Peyer's patch (tissue), 4 donors: ENCODE measurements around the gene VPS13A. TPM values are rescaled to one million over a fixed set of nuclear protein-coding genes. Genes with fewer than 3 reads are reported as not detected.

Experiments
- DNase-seq, 3 donors: peaks; one replicate each; pipeline ENCODE4 v3.0.0-alpha.2; 2017 to 2019
- H3K27ac ChIP-seq, 4 donors: fragments of 200-600 bp; sonication (generic); one replicate each; pipeline ENCODE4 v1.5.1; 2016 to 2019
- H3K27me3 ChIP-seq, 2 donors: fragments of 200-600 bp; sonication (generic); one replicate each; pipeline ENCODE4 v1.5.1; 2019
- H3K36me3 ChIP-seq, 3 donors: fragments of 200-600 bp; sonication (generic); one replicate each; pipeline ENCODE4 v1.5.1; 2016 to 2019
- H3K4me1 ChIP-seq, 4 donors: fragments of 200-600 bp; sonication (generic); one replicate each; pipeline ENCODE4 v1.5.1; 2016 to 2019
- H3K4me3 ChIP-seq, 4 donors: fragments of 200-600 bp; sonication (generic); 1 replicate in 3 of 4; 2 replicates in 1 of 4; pipeline ENCODE4 v1.5.1; 2016 to 2019; ENCODE audit warnings: mild to moderate bottlenecking in 1 of 4
- H3K9me3 ChIP-seq, 4 donors: fragments of 200-600 bp; sonication (generic); one replicate each; pipeline ENCODE4 v1.5.1; 2016 to 2019; ENCODE audit warnings: mild to moderate bottlenecking in 1 of 4
- POLR2A ChIP-seq, 2 donors: fragments of 450-650 bp; IDR thresholded peaks; one replicate each; pipeline ENCODE4 v1.5.1; 2017; ENCODE audit warnings: antibody characterized with exemption in 2 of 2, mild to moderate bottlenecking in 2 of 2, moderate library complexity in 2 of 2
- total RNA-seq, 4 donors: library from RNA; depleted of rRNA; stranded (reverse); fragments of >200 nt; gene quantifications; one replicate each; pipeline ENCODE4 v1.1.0, GENCODE V29; 2016
- TF ChIP-seq, protein P1 (sequence below), 6 experiments: fragments of 450-650 bp in 4 of 6; fragments of 200-600 bp in 2 of 6; sonication (generic) in 1 of 6; IDR thresholded peaks; one replicate each; pipeline ENCODE4 v1.5.1; 2017 to 2019; ENCODE audit warnings: antibody characterized with exemption in 6 of 6, mild to moderate bottlenecking in 3 of 6, moderate library complexity in 1 of 6

VPS13A gene
- total RNA-seq, 4 donors from 2014 or later, result 81.7 to 197 (median 169) TPM

DNA sequence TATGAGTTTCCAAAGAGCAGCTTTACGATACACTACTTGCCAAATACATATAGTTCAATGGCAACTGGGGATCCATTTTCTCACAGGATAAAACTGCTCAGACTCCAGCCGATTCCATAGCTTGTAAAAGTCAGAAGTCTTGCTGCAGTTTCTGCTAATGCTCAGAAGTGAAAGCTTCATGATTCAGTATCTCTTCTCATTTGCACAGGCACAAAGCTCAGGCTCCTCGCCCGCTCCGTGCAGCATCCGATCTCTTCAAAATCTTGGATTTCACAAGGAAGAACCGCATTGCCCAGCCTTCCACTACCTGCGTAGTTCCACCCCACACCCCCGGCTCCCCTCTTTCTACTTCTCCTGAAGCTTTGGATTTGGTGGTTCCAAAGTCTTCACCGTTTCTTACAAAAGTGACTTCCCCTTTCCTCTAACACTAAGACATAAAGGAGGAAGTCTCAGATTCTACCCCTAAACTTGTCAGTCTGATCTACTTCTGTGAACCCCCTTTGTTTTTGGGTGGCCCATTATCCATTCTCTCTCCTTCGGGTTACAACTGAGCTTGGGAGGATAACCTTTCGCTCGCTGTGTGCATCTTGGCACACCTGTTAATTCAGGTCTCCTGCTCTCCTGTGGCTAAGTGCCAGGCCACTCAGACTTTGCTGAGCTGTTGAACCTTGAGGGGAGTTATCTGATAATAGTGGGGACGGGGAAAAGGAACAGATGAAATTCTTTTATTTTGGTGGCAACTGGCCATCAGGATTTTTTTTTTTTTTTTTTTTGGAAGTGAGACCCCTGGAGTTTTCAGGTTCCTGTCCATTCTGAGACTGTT, 276.7 kb downstream of the VPS13A start:
- no peak for TF ChIP-seq POLR2A (IDR thresholded peaks at IDR 0.05)
- TF ChIP-seq, protein P1, sequence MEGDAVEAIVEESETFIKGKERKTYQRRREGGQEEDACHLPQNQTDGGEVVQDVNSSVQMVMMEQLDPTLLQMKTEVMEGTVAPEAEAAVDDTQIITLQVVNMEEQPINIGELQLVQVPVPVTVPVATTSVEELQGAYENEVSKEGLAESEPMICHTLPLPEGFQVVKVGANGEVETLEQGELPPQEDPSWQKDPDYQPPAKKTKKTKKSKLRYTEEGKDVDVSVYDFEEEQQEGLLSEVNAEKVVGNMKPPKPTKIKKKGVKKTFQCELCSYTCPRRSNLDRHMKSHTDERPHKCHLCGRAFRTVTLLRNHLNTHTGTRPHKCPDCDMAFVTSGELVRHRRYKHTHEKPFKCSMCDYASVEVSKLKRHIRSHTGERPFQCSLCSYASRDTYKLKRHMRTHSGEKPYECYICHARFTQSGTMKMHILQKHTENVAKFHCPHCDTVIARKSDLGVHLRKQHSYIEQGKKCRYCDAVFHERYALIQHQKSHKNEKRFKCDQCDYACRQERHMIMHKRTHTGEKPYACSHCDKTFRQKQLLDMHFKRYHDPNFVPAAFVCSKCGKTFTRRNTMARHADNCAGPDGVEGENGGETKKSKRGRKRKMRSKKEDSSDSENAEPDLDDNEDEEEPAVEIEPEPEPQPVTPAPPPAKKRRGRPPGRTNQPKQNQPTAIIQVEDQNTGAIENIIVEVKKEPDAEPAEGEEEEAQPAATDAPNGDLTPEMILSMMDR (IDR thresholded peaks at IDR 0.05), result no peak
- H3K27me3 ChIP-seq, result no peaks in the 10 kb centered on the region

DNA sequence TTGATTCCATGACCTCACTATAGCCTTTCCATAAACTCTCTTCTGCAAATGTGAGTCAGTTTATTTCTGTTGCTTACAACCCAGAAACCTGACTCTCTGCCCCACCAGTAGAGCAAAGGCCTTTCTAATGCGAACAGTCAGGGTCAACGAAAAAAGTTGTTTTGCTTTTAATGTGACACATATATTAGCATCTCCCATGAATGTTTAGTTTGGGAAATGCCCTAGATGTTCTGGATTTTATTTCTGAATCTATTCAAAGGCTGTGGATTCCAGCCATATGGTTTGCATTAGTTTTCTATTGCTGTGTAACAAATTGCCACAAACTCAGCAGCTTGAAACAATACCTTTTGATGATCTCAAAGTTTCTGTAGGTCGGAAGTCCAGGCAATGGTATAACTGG, 277.3 kb downstream of the VPS13A start:
- TF ChIP-seq, protein P1 (IDR thresholded peaks at IDR 0.05), result no peak
- no peak for TF ChIP-seq POLR2A (IDR thresholded peaks at IDR 0.05)
- Histone ChIP-seq H3K27me3 (no peaks in the 10 kb centered on the region), H3K36me3 (no peaks in the 10 kb centered on the region), H3K9me3 (no peaks in the 10 kb centered on the region), H3K27ac (no peak overlapping the region), H3K4me1 (no peaks in the 10 kb centered on the region), H3K4me3 (no peak overlapping the region)
- no peak for DNase-seq

More for the DNA sequence above, 276.7 kb downstream of the VPS13A start:
- no peaks in the 10 kb centered on the region for H3K4me1 ChIP-seq
- no peak overlapping the region for H3K4me3 ChIP-seq
- no peaks in the 10 kb centered on the region for H3K9me3 ChIP-seq
- no peak overlapping the region for H3K27ac ChIP-seq
- no peak for DNase-seq
- no peaks in the 10 kb centered on the region for H3K36me3 ChIP-seq

DNA sequence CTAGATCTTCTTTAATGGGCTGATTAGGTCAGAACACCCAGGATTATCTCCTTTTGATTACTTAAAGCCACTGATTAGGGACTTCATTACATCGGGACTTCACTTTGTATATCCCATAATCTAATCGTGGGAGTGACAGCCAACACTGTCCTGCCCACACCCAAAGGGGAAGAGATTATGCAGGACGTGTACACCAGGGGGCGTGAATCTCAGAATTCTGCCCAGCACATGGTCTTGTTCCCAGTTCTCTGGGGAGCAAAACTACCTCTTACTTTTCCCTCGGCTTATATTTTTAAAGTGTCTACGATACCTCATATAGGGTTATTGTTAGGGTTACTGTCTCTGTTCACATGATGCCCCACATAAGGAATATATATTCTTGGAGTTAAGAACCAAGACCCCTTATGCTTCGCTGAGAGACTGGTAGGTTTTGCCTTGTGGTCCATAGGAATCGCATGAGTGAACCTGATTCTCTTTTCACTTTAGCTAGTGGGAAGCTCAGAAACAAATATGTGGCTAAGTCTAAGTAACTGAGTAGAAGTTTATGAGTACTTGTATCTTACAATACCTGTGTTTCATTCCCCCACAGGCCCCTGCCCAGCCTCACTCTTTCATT, 278.1 kb downstream of the VPS13A start:
- Histone ChIP-seq H3K4me3 (no peak overlapping the region), H3K9me3 (no peaks in the 10 kb centered on the region), H3K4me1 (no peaks in the 10 kb centered on the region), H3K27me3 (no peaks in the 10 kb centered on the region), H3K27ac (no peak overlapping the region), H3K36me3 (no peaks in the 10 kb centered on the region)
- DNase-seq, result peak; percentile 22 to 78 (median 60)
- TF ChIP-seq POLR2A (IDR thresholded peaks at IDR 0.05), result no peak
- TF ChIP-seq, protein P1 (IDR thresholded peaks at IDR 0.05), result peak in 4 of 6 experiments; percentile 51 to 64 (median 60)

DNA sequence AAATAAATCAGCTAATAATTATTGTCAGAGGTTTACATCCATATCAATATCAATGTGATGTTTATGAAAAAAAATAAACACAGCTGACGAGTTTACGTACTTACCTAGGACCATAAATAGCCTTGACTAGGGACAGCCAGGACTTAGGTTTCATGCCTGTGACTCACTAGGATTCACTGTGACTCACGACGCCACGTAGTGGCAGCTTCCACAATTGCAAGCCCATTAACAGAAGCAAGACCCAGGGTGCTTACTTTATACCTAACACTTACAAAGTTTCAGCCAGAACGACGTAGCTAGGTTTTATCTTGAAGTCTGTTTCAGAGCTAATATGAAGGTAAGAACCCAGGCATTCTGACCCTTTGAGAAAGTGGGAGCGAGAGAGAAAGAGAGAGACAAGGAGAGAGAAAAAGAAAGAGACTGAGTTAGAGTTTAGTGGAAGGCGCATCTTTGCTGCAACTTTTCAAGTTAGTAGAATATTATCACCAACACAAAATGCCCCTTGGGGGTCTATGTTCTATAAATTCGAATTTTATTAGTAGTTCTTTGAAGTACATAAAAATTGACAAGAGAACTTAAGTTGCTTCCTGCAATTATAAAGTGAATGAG, 279.6 kb downstream of the VPS13A start:
- TF ChIP-seq, protein P1 (IDR thresholded peaks at IDR 0.05), result peak; percentile 72 to 92 (median 86)
- no peak for TF ChIP-seq POLR2A (IDR thresholded peaks at IDR 0.05)
- Histone ChIP-seq H3K4me3 (no peak overlapping the region), H3K36me3 (no peaks in the 10 kb centered on the region), H3K27me3 (no peaks in the 10 kb centered on the region), H3K27ac (no peak overlapping the region), H3K9me3 (no peaks in the 10 kb centered on the region), H3K4me1 (no peaks in the 10 kb centered on the region)
- peak; percentile 77 to 95 (median 87) for DNase-seq

DNA sequence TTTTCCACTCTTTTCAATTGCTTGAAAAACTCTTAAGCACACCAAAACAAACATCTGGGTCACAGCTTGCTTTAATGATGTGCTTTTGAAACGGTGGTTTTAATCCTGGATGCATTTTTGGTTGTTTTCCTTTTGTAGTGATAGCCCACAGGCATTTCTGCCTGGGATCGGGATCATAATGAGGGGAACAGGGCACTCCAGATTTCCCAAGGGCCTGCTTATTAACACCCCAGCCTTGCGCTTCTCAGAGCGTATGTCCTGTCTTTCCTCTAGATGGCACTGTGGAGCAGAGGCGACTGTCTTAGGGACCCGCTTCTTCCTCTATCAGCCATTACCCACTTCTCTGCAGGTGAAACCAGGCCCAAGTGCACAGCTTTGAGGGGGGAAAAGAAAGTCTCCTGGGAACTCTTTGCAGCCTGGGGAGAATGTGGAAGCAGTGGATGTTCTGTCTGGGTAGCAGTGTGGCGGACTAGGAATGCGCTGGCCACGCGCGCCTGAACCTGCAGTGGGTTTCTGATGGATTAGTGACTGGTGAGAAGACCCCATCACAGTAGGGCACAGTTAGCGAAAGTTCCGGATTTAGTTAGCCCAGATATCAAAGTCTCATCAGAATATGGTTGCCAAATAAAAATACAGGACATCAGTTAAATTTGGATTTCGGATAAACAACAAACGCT, 280.7 kb downstream of the VPS13A start:
- H3K36me3 ChIP-seq, result no peaks in the 10 kb centered on the region
- no peaks in the 10 kb centered on the region for H3K4me1 ChIP-seq
- DNase-seq, result peak in 2 of 3 donors; percentile 41 to 80
- H3K9me3 ChIP-seq, result no peaks in the 10 kb centered on the region
- no peak overlapping the region for H3K27ac ChIP-seq
- no peak overlapping the region for H3K4me3 ChIP-seq
- TF ChIP-seq, protein P1 (IDR thresholded peaks at IDR 0.05), result peak in 5 of 6 experiments; percentile 21 to 76 (median 63)
- TF ChIP-seq POLR2A (IDR thresholded peaks at IDR 0.05), result no peak
- no peaks in the 10 kb centered on the region for H3K27me3 ChIP-seq
